Esophagus muscularis mucosa (tissue), 4 donors: ENCODE measurements around the gene JARID2. TPM values are rescaled to one million over a fixed set of nuclear protein-coding genes. Genes with fewer than 3 reads are reported as not detected.

ENCODE experiments used
- DNase-seq: peaks from one replicate; pipeline ENCODE4 v3.0.0-alpha.2; 2017; ENCODE audit errors: extremely low spot score
- H3K27ac ChIP-seq, 4 donors: fragments of 200-600 bp; sonication (generic); replicated peaks in 1 of 4; 1 replicate in 3 of 4; 2 replicates in 1 of 4; pipeline ENCODE4 v1.5.1; 2016 to 2019; ENCODE audit warnings: mild to moderate bottlenecking in 1 of 4
- H3K27me3 ChIP-seq, 4 donors: fragments of 200-600 bp; sonication (generic); one replicate each; pipeline versions ENCODE4 v1.5.1 to v1.6.0; 2016 to 2019
- H3K36me3 ChIP-seq, 4 donors: fragments of 200-600 bp; sonication (generic); one replicate each; pipeline ENCODE4 v1.5.1; 2016 to 2019
- H3K4me1 ChIP-seq, 4 donors: fragments of 200-600 bp; sonication (generic); one replicate each; pipeline ENCODE4 v1.5.1; 2016 to 2019
- H3K4me3 ChIP-seq, 4 donors: fragments of 200-600 bp; sonication (generic); 1 replicate in 2 of 4; 2 replicates in 2 of 4; pipeline ENCODE4 v1.5.1; 2016 to 2019; ENCODE audit warnings: mild to moderate bottlenecking in 4 of 4, moderate library complexity in 1 of 4
- H3K9me3 ChIP-seq, 4 donors: fragments of 200-600 bp; sonication (generic); 1 replicate in 3 of 4; 2 replicates in 1 of 4; pipeline ENCODE4 v1.5.1; 2016 to 2019
- CTCF ChIP-seq, 3 experiments: fragments of 200-600 bp in 2 of 3; fragments of 450-650 bp in 1 of 3; sonication (generic) in 2 of 3; IDR thresholded peaks; one replicate each; pipeline ENCODE4 v1.5.1; 2017 to 2019; ENCODE audit warnings: antibody characterized with exemption in 3 of 3, mild to moderate bottlenecking in 2 of 3, moderate library complexity in 1 of 3
- EP300 ChIP-seq: sonication (generic); formaldehyde crosslinking; IDR thresholded peaks from one replicate; pipeline ENCODE4 v1.6.1; 2017; ENCODE audit warnings: antibody characterized with exemption
- POLR2A ChIP-seq: fragments of 450-650 bp; IDR thresholded peaks from one replicate; pipeline ENCODE4 v1.6.1; 2017; ENCODE audit warnings: antibody characterized with exemption, moderate library complexity, mild to moderate bottlenecking, low read depth
- POLR2AphosphoS5 ChIP-seq, 2 donors: sonication (generic); formaldehyde crosslinking; IDR thresholded peaks; one replicate each; pipeline ENCODE4 v1.6.1; 2017; ENCODE audit warnings: antibody characterized with exemption in 2 of 2
- WGBS: methylation state at CpG from one replicate; pipeline ENCODE4 v1.1.5; 2018; 5-methylcytosine and 5-hydroxymethylcytosine counted together
- intact Hi-C: fragments of 100-400 bp; cut with DNase I; formaldehyde crosslinking; loops from one replicate; pipeline ENCODE4 v1.15.1; 2023
- total RNA-seq, 4 donors: library from RNA; depleted of rRNA; stranded (reverse); fragments of >200 nt; gene quantifications; one replicate each; pipeline versions ENCODE4 v1.1.0 to v1.2.1, GENCODE V29; 2016

The JARID2 gene
- total RNA-seq, 4 donors from 2014 or later: 5.8 to 10.4 (median 8.1) TPM

GRCh38 chr6:15512126-15512525, 266.3 kb downstream of the JARID2 start:
- intact Hi-C loops: no loop called here
- Histone ChIP-seq H3K9me3 (no peaks in the 10 kb centered on the region), H3K4me1 (peaks cover 0 to 10% (median 0%) of the 10 kb centered on the region in 4 donors), H3K27me3 (no peaks in the 10 kb centered on the region), H3K27ac (no peak overlapping the region), H3K36me3 (peaks cover 29 to 93% (median 78%) of the 10 kb centered on the region in 4 donors), H3K4me3 (no peak overlapping the region)
- DNase-seq: no peak
- 88% methylated on average over 18 of the region's 18 CpGs for WGBS
- TF ChIP-seq EP300 (no peak), CTCF (IDR thresholded peaks at IDR 0.05) (peak in 1 of 3 experiments; percentile 24), POLR2AphosphoS5 (IDR thresholded peaks at IDR 0.05) (no peak), POLR2A (no peak)

- Histone ChIP-seq H3K36me3 (peaks cover 33 to 94% (median 81%) of the 10 kb centered on the region in 4 donors), H3K9me3 (no peaks in the 10 kb centered on the region), H3K27me3 (no peaks in the 10 kb centered on the region), H3K27ac (no peak overlapping the region), H3K4me1 (peaks cover 0 to 10% (median 0%) of the 10 kb centered on the region in 4 donors), H3K4me3 (no peak overlapping the region)
- TF ChIP-seq POLR2AphosphoS5 (IDR thresholded peaks at IDR 0.05) (no peak), EP300 (no peak), CTCF (IDR thresholded peaks at IDR 0.05) (no peak), POLR2A (no peak)
- DNase-seq: no peak
- WGBS: 97% methylated on average over 8 of the region's 9 CpGs
- intact Hi-C loops: no loop called here
These were observed 266.9 kb downstream of the JARID2 start for GRCh38 chr6:15512721-15513120.

GRCh38 chr6:15513131-15513771, 267.4 kb downstream of the JARID2 start:
- H3K36me3 ChIP-seq: peaks cover 33 to 96% (median 84%) of the 10 kb centered on the region in 4 donors
- intact Hi-C loops: no loop called here
- H3K27ac ChIP-seq: no peak overlapping the region
- TF ChIP-seq EP300 (no peak), POLR2A (no peak), CTCF (IDR thresholded peaks at IDR 0.05) (no peak), POLR2AphosphoS5 (IDR thresholded peaks at IDR 0.05) (no peak)
- H3K27me3 ChIP-seq: no peaks in the 10 kb centered on the region
- no peak for DNase-seq
- peaks cover 0 to 10% (median 0%) of the 10 kb centered on the region in 4 donors for H3K4me1 ChIP-seq
- 95% methylated on average over 25 of the region's 34 CpGs for WGBS
- no peak overlapping the region for H3K4me3 ChIP-seq
- H3K9me3 ChIP-seq: no peaks in the 10 kb centered on the region

GRCh38 chr6:15513801-15514711, 268.2 kb downstream of the JARID2 start:
- Histone ChIP-seq H3K4me1 (peaks cover 0 to 10% (median 0%) of the 10 kb centered on the region in 4 donors), H3K4me3 (no peak overlapping the region), H3K27ac (no peak overlapping the region), H3K9me3 (no peaks in the 10 kb centered on the region), H3K36me3 (peaks cover 35 to 96% (median 86%) of the 10 kb centered on the region in 4 donors), H3K27me3 (no peaks in the 10 kb centered on the region)
- no peak for TF ChIP-seq POLR2A
- no peak for TF ChIP-seq EP300
- TF ChIP-seq CTCF (IDR thresholded peaks at IDR 0.05): no peak
- TF ChIP-seq POLR2AphosphoS5 (IDR thresholded peaks at IDR 0.05): no peak
- DNase-seq: no peak
- intact Hi-C loops: no loop called here
- 89% methylated on average over 11 of the region's 21 CpGs for WGBS
